ENCODE measurements around the gene UTS2R.
"Not testable (repeated sequence)": the region's sequence is repeated elsewhere in the genome, so short reads cannot be mapped to it uniquely, and the experiment has no call there.

DNA sequence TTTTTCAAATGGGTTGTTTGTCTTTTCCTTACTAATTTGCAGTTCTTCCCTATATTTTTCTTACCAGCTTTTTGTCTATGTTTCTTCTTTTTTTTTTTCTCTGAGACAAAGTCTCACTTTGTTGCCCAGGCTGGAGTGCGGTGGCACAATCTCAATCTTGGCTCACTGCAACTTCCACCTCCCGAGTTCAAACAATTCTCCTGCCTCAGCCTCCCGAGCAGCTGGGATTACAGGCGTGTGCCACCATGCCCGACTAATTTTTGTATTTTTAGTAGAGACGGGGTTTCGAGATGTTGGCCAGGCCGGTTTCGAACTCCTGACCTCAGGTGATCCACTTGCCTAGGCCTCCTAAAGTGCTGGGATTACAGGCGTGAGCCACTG, 1.5 kb downstream of the UTS2R start:
- not testable (repeated sequence) for TF ChIP-seq CTCF (IDR thresholded peaks at IDR 0.05); JUN (CRISPR knock-in tag; IDR thresholded peaks at IDR 0.05); SMAD4 (CRISPR knock-in tag; IDR thresholded peaks at IDR 0.05); ELF4 (CRISPR knock-in tag; IDR thresholded peaks at IDR 0.05; ENCODE audit: low read depth); SOX15 (CRISPR knock-in tag; IDR thresholded peaks at IDR 0.05); FOXK1 (CRISPR knock-in tag; IDR thresholded peaks at IDR 0.05); NFE2L1 (CRISPR knock-in tag; IDR thresholded peaks at IDR 0.05); ATF3 (CRISPR knock-in tag; conservative IDR thresholded peaks at IDR 0.05)

All from WTC11 (cell line).